HG02870 (cell line): ENCODE measurements around the gene EVI2B.
"Not testable (repeated sequence)": the region's sequence is repeated elsewhere in the genome, so short reads cannot be mapped to it uniquely, and the experiment has no call there.

Experiments
- ATAC-seq: cut with Tn5 transposase; IDR thresholded peaks from one replicate; pipeline ENCODE4 v1.9.1; 2021; ENCODE audit warnings: mild to moderate bottlenecking, moderate library complexity; ENCODE audit not compliant: unreplicated experiment

Gene EVI2B

GRCh38 chr17:31272803-31273202, 41.1 kb downstream of the EVI2B start:
- ATAC-seq = no peak

GRCh38 chr17:31272236-31272635, 41.6 kb downstream of the EVI2B start:
- ATAC-seq = no peak

- no peak for ATAC-seq
Observed at GRCh38 chr17:31269578-31269983, 44.3 kb downstream of the EVI2B start.

- no peak for ATAC-seq
Observed at GRCh38 chr17:31269036-31269577, 44.7 kb downstream of the EVI2B start.

GRCh38 chr17:31266042-31266441, 47.8 kb downstream of the EVI2B start:
- ATAC-seq = no peak

- not testable (repeated sequence) for ATAC-seq
Observed at GRCh38 chr17:31262923-31263322, 50.9 kb downstream of the EVI2B start.

- ATAC-seq = no peak
Observed at GRCh38 chr17:31261601-31262000, 52.3 kb downstream of the EVI2B start.

GRCh38 chr17:31260151-31260550, 53.7 kb downstream of the EVI2B start:
- no peak for ATAC-seq

- no peak for ATAC-seq
Observed at GRCh38 chr17:31256936-31257335, 56.9 kb downstream of the EVI2B start.

- no peak for ATAC-seq
Observed at GRCh38 chr17:31254654-31255053, 59.2 kb downstream of the EVI2B start.
